Activated B cell treated with CpG ODN at 0.5 μM for 24 hours (primary cell): Measurements from ENCODE around the gene AUTS2. TPM values are rescaled to one million over a fixed set of nuclear protein-coding genes. Genes with fewer than 3 reads are reported as not detected.

ENCODE experiments used
- ATAC-seq: fragments of 200-7000 bp; cut with Tn5 transposase; one replicate; pipeline ENCODE4 v1.10.0; 2021; ENCODE audit warnings: low read depth, mild to moderate bottlenecking, moderate library complexity
- CTCF ChIA-PET: fragments of 350-600 bp; sonication (Branson Sonifier 250); formaldehyde crosslinking; loops from one replicate; lab custom pipeline; 2021; ENCODE audit warnings: antibody characterized with exemption; lab: Charles Lee
- POLR2A ChIA-PET: fragments of 350-600 bp; sonication (Branson Sonifier 250); formaldehyde crosslinking; loops from one replicate; lab custom pipeline; 2021; ENCODE audit warnings: antibody characterized with exemption; lab: Charles Lee
- DNase-seq: peaks from one replicate; pipeline ENCODE4 v3.0.0; 2022
- H3K27ac Mint-ChIP-seq: one replicate; pipeline ENCODE4 v1.8.0; 2020; ENCODE audit warnings: mixed read lengths
- H3K27me3 Mint-ChIP-seq: one replicate; pipeline ENCODE4 v1.8.0; 2021; ENCODE audit warnings: mixed read lengths
- H3K36me3 Mint-ChIP-seq: one replicate; pipeline ENCODE4 v1.8.0; 2021; ENCODE audit warnings: low read depth, mixed read lengths
- H3K4me1 Mint-ChIP-seq: one replicate; pipeline ENCODE4 v1.8.0; 2021; ENCODE audit warnings: mixed read lengths
- H3K4me3 Mint-ChIP-seq: one replicate; pipeline ENCODE4 v1.8.0; 2020; ENCODE audit warnings: mild to moderate bottlenecking, mixed read lengths
- H3K9me3 Mint-ChIP-seq: one replicate; pipeline ENCODE4 v1.8.0; 2020; ENCODE audit warnings: mixed read lengths
- CTCF ChIP-seq: fragments of 200-600 bp; IDR thresholded peaks from one replicate; pipeline ENCODE4 v1.8.0; 2022; ENCODE audit warnings: antibody characterized with exemption, mild to moderate bottlenecking
- intact Hi-C: fragments of 100-400 bp; cut with micrococcal nuclease; formaldehyde crosslinking; loops from one replicate; pipeline ENCODE4 v1.15.1; 2024
- total RNA-seq: library from RNA; stranded (reverse); gene quantifications from 2 replicates; pipeline ENCODE4 v1.2.3, GENCODE V29; 2022

AUTS2 gene
- total RNA-seq, 1 donor from 2014 or later = 15.9 TPM

DNA sequence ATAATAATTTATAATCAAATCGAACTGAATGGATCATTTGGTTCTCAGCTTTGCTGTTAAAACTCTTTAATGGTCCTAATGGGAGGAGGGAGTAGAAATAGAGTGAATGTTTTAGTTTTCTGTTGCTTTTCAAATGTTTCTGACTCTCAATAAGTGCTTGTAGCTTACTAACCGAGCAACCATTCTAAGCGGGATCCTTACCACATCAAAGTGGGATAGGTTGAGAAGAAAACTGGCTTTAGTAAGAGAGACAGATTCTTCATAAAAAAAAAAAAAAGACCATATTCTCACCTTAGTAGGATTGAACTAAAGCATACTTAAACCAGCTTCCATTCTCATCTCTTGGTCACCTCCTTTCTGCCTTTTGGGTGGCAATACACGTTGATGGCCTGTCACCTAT, 584.2 kb downstream of the AUTS2 start:
- TF ChIP-seq CTCF = no peak
- ChIA-PET POLR2A (no interaction called here), CTCF (no interaction called here)
- Mint-ChIP-seq H3K4me1 (peaks cover 15% of the 10 kb centered on the region), H3K9me3 (no peaks in the 10 kb centered on the region), H3K36me3 (peaks cover 10% of the 10 kb centered on the region), H3K4me3 (no peak overlapping the region), H3K27me3 (no peaks in the 10 kb centered on the region), H3K27ac (no peak overlapping the region)
- intact Hi-C loops = no loop called here
- no peak for ATAC-seq
- no peak for DNase-seq

GRCh38 chr7:70183278-70183677, 585.0 kb downstream of the AUTS2 start:
- Mint-ChIP-seq H3K36me3 (peaks cover 11% of the 10 kb centered on the region), H3K4me3 (no peak overlapping the region), H3K27ac (no peak overlapping the region), H3K4me1 (peaks cover 8% of the 10 kb centered on the region), H3K9me3 (no peaks in the 10 kb centered on the region), H3K27me3 (no peaks in the 10 kb centered on the region)
- CTCF ChIA-PET = no interaction called here
- TF ChIP-seq CTCF = no peak
- no peak for ATAC-seq
- intact Hi-C loops = no loop called here
- POLR2A ChIA-PET = no interaction called here
- DNase-seq = no peak

- no peak for TF ChIP-seq CTCF
- H3K27me3 Mint-ChIP-seq = no peaks in the 10 kb centered on the region
- no peak overlapping the region for H3K4me3 Mint-ChIP-seq
- H3K4me1 Mint-ChIP-seq = no peaks in the 10 kb centered on the region
- CTCF ChIA-PET = no interaction called here
- ATAC-seq (no peak), DNase-seq (no peak)
- POLR2A ChIA-PET = no interaction called here
- peaks cover 8% of the 10 kb centered on the region for H3K36me3 Mint-ChIP-seq
- H3K27ac Mint-ChIP-seq = no peak overlapping the region
- peaks cover 3% of the 10 kb centered on the region for H3K9me3 Mint-ChIP-seq
- intact Hi-C loops = no loop called here
These were observed 590.8 kb downstream of the AUTS2 start for GRCh38 chr7:70188901-70189650.

DNA sequence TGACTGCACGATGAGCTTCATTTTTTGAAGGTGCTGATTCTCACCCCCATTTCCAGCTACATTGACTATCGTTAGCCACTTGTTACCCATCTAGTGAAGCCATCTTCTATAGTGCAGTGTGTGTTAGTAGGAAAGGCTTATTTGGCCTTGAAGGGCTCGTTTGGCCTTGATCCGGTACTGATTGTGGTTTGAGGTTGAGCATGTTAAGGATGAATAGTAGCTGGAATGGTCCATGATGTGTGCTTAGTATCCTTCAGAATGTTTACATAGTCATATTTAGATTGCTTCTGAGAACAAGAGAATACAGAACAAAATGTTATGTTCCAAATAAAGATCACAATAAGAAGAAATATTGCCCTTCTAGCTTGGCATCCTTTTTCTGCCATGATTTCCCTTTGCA, 591.5 kb downstream of the AUTS2 start:
- H3K27me3 Mint-ChIP-seq = no peaks in the 10 kb centered on the region
- H3K4me3 Mint-ChIP-seq = no peak overlapping the region
- intact Hi-C loops = no loop called here

DNA sequence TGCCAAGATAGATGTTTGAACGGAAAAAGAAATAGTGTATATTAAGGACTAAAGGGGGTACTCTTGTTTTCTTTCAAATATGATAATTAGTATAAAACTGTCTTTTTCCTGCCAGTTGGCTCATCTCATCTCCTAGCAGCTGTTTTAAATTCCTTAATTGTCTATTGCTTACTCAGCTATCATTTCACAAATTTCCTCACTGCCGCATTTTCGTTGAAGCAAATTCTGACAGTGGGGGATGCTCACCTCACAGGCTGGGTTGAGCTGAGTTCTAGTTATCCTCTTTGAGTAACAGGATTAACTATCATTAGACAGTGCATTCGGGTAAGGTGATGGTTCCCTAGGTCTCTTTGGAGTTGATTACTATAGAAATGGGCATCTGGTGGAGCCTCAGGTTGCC, 592.0 kb downstream of the AUTS2 start:
- Mint-ChIP-seq H3K36me3 (peaks cover 8% of the 10 kb centered on the region), H3K4me3 (no peak overlapping the region), H3K27ac (no peak overlapping the region), H3K9me3 (peaks cover 3% of the 10 kb centered on the region), H3K4me1 (no peaks in the 10 kb centered on the region), H3K27me3 (no peaks in the 10 kb centered on the region)
- ChIA-PET POLR2A (no interaction called here), CTCF (no interaction called here)
- no peak for ATAC-seq
- intact Hi-C loops = no loop called here
- no peak for DNase-seq
- TF ChIP-seq CTCF = no peak

More for the DNA sequence above, 591.5 kb downstream of the AUTS2 start:
- ChIA-PET CTCF (no interaction called here), POLR2A (no interaction called here)
- peaks cover 8% of the 10 kb centered on the region for H3K36me3 Mint-ChIP-seq
- H3K9me3 Mint-ChIP-seq = peaks cover 3% of the 10 kb centered on the region
- DNase-seq (no peak), ATAC-seq (no peak)
- H3K4me1 Mint-ChIP-seq = no peaks in the 10 kb centered on the region
- no peak for TF ChIP-seq CTCF
- H3K27ac Mint-ChIP-seq = no peak overlapping the region
